Endodermal cell (in vitro differentiated cells): Measurements from ENCODE around the gene LRRC45. TPM values are rescaled to one million over a fixed set of nuclear protein-coding genes. Genes with fewer than 3 reads are reported as not detected.

ENCODE experiments used
- DNase-seq: peaks from one replicate; pipeline ENCODE4 v3.0.0-alpha.2; 2017
- H3K27ac ChIP-seq: 2 replicates; pipeline ENCODE4 v1.5.1; 2013; ENCODE audit warnings: mild to moderate bottlenecking, low read depth, low read length, moderate library complexity
- H3K27me3 ChIP-seq: 2 replicates; pipeline ENCODE4 v1.6.1; 2013; ENCODE audit warnings: mild to moderate bottlenecking, low read length, moderate library complexity; ENCODE audit not compliant: insufficient read depth, control insufficient read depth, poor library complexity, severe bottlenecking
- H3K36me3 ChIP-seq: 2 replicates; pipeline ENCODE4 v1.7.0; 2013; ENCODE audit warnings: mild to moderate bottlenecking, low read length, moderate library complexity; ENCODE audit not compliant: control insufficient read depth, insufficient read depth
- H3K4me1 ChIP-seq: one replicate; pipeline ENCODE4 v1.7.0; 2013; ENCODE audit warnings: low read length; ENCODE audit not compliant: control insufficient read depth, insufficient read depth
- H3K4me3 ChIP-seq: 2 replicates; pipeline ENCODE4 v1.5.1; 2013; ENCODE audit warnings: mild to moderate bottlenecking, low read length, moderate library complexity
- H3K9ac ChIP-seq: 2 replicates; pipeline ENCODE4 v1.6.1; 2013; ENCODE audit warnings: mild to moderate bottlenecking, low read length, moderate library complexity; ENCODE audit not compliant: poor library complexity, severe bottlenecking; ENCODE audit errors: extremely low read depth
- H3K9me3 ChIP-seq: 2 replicates; pipeline ENCODE4 v1.6.1; 2013; ENCODE audit warnings: mild to moderate bottlenecking, low read length, moderate library complexity; ENCODE audit not compliant: control insufficient read depth
- H3K27ac Mint-ChIP-seq: 2 replicates; pipeline ENCODE4 v1.8.0; 2020; ENCODE audit warnings: mixed read lengths
- H3K27me3 Mint-ChIP-seq: 2 replicates; pipeline ENCODE4 v1.8.0; 2021; ENCODE audit warnings: mild to moderate bottlenecking, mixed read lengths; ENCODE audit not compliant: insufficient read depth
- H3K36me3 Mint-ChIP-seq: 2 replicates; pipeline ENCODE4 v1.8.0; 2020; ENCODE audit warnings: low read depth, mixed read lengths
- H3K4me1 Mint-ChIP-seq: 2 replicates; pipeline ENCODE4 v1.8.0; 2020; ENCODE audit warnings: mixed read lengths
- H3K4me3 Mint-ChIP-seq: 2 replicates; pipeline ENCODE4 v1.8.0; 2020; ENCODE audit warnings: mild to moderate bottlenecking, moderate library complexity, mixed read lengths
- H3K9me3 Mint-ChIP-seq: 2 replicates; pipeline ENCODE4 v1.8.0; 2020; ENCODE audit warnings: mild to moderate bottlenecking, mixed read lengths
- CTCF ChIP-seq: fragments of 200-600 bp; sonication (generic); conservative IDR thresholded peaks from 2 replicates; pipeline ENCODE4 v1.5.0; 2021; ENCODE audit warnings: antibody characterized with exemption, mild to moderate bottlenecking
- WGBS, 2 experiments: methylation state at CpG; one replicate each; pipeline versions ENCODE4 v1.1.5 to v1.1.7; 2013; ENCODE audit warnings: missing lambda C conversion rate in 2 of 2, mixed read lengths in 1 of 2; ENCODE audit not compliant: insufficient coverage in 1 of 2, insufficient read length in 1 of 2; 5-methylcytosine and 5-hydroxymethylcytosine counted together
- total RNA-seq, 2 donors: library from RNA; stranded (reverse); fragmentation: NEBNext Ultra II Directional in 1 of 2; extraction: Animal tissue kit (Norgen Biotek cat#: 25700) in 1 of 2; gene quantifications; 2 replicates in 1 of 2; 3 replicates in 1 of 2; pipeline ENCODE4 v1.2.1, GENCODE V29; 2021

LRRC45 gene
- total RNA-seq, 2 donors from 2014 or later, result 35.1 to 38.9 TPM

GRCh38 chr17:82043507-82043906, 20.4 kb downstream of the LRRC45 start:
- Histone ChIP-seq H3K36me3 (peaks cover 14% of the 10 kb centered on the region), H3K4me3 (no peak overlapping the region), H3K27ac (no peak overlapping the region), H3K4me1 (no peaks in the 10 kb centered on the region), H3K27me3 (no peaks in the 10 kb centered on the region), H3K9me3 (no peaks in the 10 kb centered on the region), H3K9ac (no peak overlapping the region)
- no peak overlapping the region for H3K27ac Mint-ChIP-seq
- peaks cover 11% of the 10 kb centered on the region for H3K36me3 Mint-ChIP-seq
- TF ChIP-seq CTCF, result no peak
- no peak overlapping the region for H3K4me3 Mint-ChIP-seq
- DNase-seq, result no peak
- H3K27me3 Mint-ChIP-seq, result peaks cover 13% of the 10 kb centered on the region
- peaks cover 6% of the 10 kb centered on the region for H3K9me3 Mint-ChIP-seq
- no peaks in the 10 kb centered on the region for H3K4me1 Mint-ChIP-seq
- WGBS, 2 experiments, result 72 to 75% methylated on average over 12 to 16 of the region's 16 CpGs

- no peak overlapping the region for H3K27ac Mint-ChIP-seq
- Histone ChIP-seq H3K27me3 (no peaks in the 10 kb centered on the region), H3K9ac (no peak overlapping the region), H3K4me3 (no peak overlapping the region), H3K36me3 (peaks cover 22% of the 10 kb centered on the region), H3K9me3 (no peaks in the 10 kb centered on the region), H3K27ac (no peak overlapping the region), H3K4me1 (no peaks in the 10 kb centered on the region)
- H3K36me3 Mint-ChIP-seq, result peaks cover 11% of the 10 kb centered on the region
- H3K9me3 Mint-ChIP-seq, result peaks cover 6% of the 10 kb centered on the region
- H3K4me1 Mint-ChIP-seq, result peaks cover 4% of the 10 kb centered on the region
- no peak overlapping the region for H3K4me3 Mint-ChIP-seq
- peaks cover 6% of the 10 kb centered on the region for H3K27me3 Mint-ChIP-seq
- no peak for DNase-seq
- whole genome bisulfite sequencing, 2 experiments, result 90 to 92% methylated on average over 7 to 14 of the region's 14 CpGs
- no peak for TF ChIP-seq CTCF
Observed at GRCh38 chr17:82045936-82046484, 22.9 kb downstream of the LRRC45 start.

GRCh38 chr17:82046903-82047302, 23.8 kb downstream of the LRRC45 start:
- no peak overlapping the region for H3K4me3 ChIP-seq
- Mint-ChIP-seq H3K9me3 (no peaks in the 10 kb centered on the region), H3K27me3 (no peaks in the 10 kb centered on the region), H3K4me1 (peaks cover 4% of the 10 kb centered on the region), H3K36me3 (peaks cover 11% of the 10 kb centered on the region), H3K4me3 (no peak overlapping the region), H3K27ac (no peak overlapping the region)
- DNase-seq, result no peak
- TF ChIP-seq CTCF, result no peak
- H3K4me1 ChIP-seq, result no peaks in the 10 kb centered on the region
- peaks cover 22% of the 10 kb centered on the region for H3K36me3 ChIP-seq
- no peak overlapping the region for H3K27ac ChIP-seq
- H3K9ac ChIP-seq, result no peak overlapping the region
- no peaks in the 10 kb centered on the region for H3K27me3 ChIP-seq
- 97 to 98% methylated on average over 21 of the region's 21 CpGs for WGBS, 2 experiments
- H3K9me3 ChIP-seq, result no peaks in the 10 kb centered on the region
